ENCODE measurements around the gene MAB21L3. TPM values are rescaled to one million over a fixed set of nuclear protein-coding genes. Genes with fewer than 3 reads are reported as not detected.

Gene MAB21L3
- total RNA-seq, 1 experiment from 2014 or later: 2.8 TPM

- intact Hi-C loops (cut with micrococcal nuclease): no loop called here
- POLR2A ChIA-PET: no interaction called here
- H3K9me3 Mint-ChIP-seq (ENCODE audit: unreplicated experiment): no peaks in the 10 kb centered on the region
Observed at GRCh38 chr1:116179419-116179818, 68.2 kb downstream of the MAB21L3 start.

GRCh38 chr1:116179964-116180363 is 68.8 kb downstream of the MAB21L3 start:
- TF ChIP-seq CTCF (IDR thresholded peaks at IDR 0.05; ENCODE audit: unreplicated experiment): no peak
- H3K36me3 Mint-ChIP-seq (ENCODE audit: insufficient read depth, unreplicated experiment): no peaks in the 10 kb centered on the region
- BruUV-seq (replicated peaks): no TSS peak
- ChIA-PET POLR2A (no interaction called here), CTCF (interaction anchor here (0.8 kb wide), 1 partner anchor 305 kb away, joined by 4 read pairs; no protein-coding TSS in a partner anchor)
- H3K4me1 Mint-ChIP-seq (ENCODE audit: insufficient read depth, unreplicated experiment): no peaks in the 10 kb centered on the region
- H3K27me3 Mint-ChIP-seq (ENCODE audit: insufficient read depth, unreplicated experiment): no peaks in the 10 kb centered on the region
- intact Hi-C loops (cut with micrococcal nuclease): no loop called here
- H3K27ac Mint-ChIP-seq (ENCODE audit: low read depth, unreplicated experiment): no peak overlapping the region
- H3K9me3 Mint-ChIP-seq (ENCODE audit: unreplicated experiment): no peaks in the 10 kb centered on the region
- no peak for DNase-seq (ENCODE audit: unreplicated experiment)
- H3K4me3 Mint-ChIP-seq (ENCODE audit: unreplicated experiment): no peak overlapping the region

More at GRCh38 chr1:116179419-116179818, 68.2 kb downstream of the MAB21L3 start:
- no peak for TF ChIP-seq CTCF (IDR thresholded peaks at IDR 0.05; ENCODE audit: unreplicated experiment)
- CTCF ChIA-PET: interaction anchor here (0.6 to 0.9 kb wide), 3 partner anchors 40 to 305 kb away, joined by 4 to 6 read pairs (median 4); no protein-coding TSS in a partner anchor
- no peak for DNase-seq (ENCODE audit: unreplicated experiment)
- no peaks in the 10 kb centered on the region for H3K27me3 Mint-ChIP-seq (ENCODE audit: insufficient read depth, unreplicated experiment)
- no peaks in the 10 kb centered on the region for H3K36me3 Mint-ChIP-seq (ENCODE audit: insufficient read depth, unreplicated experiment)
- no peak overlapping the region for H3K4me3 Mint-ChIP-seq (ENCODE audit: unreplicated experiment)
- no peaks in the 10 kb centered on the region for H3K4me1 Mint-ChIP-seq (ENCODE audit: insufficient read depth, unreplicated experiment)
- BruUV-seq (replicated peaks): no TSS peak
- no peak overlapping the region for H3K27ac Mint-ChIP-seq (ENCODE audit: low read depth, unreplicated experiment)

GRCh38 chr1:116182019-116182714 is 71.0 kb downstream of the MAB21L3 start:
- BruUV-seq (replicated peaks): no TSS peak
- Mint-ChIP-seq H3K27me3 (ENCODE audit: insufficient read depth, unreplicated experiment) (no peaks in the 10 kb centered on the region), H3K4me3 (ENCODE audit: unreplicated experiment) (no peak overlapping the region), H3K27ac (ENCODE audit: low read depth, unreplicated experiment) (no peak overlapping the region), H3K4me1 (ENCODE audit: insufficient read depth, unreplicated experiment) (no peaks in the 10 kb centered on the region), H3K9me3 (ENCODE audit: unreplicated experiment) (no peaks in the 10 kb centered on the region), H3K36me3 (ENCODE audit: insufficient read depth, unreplicated experiment) (no peaks in the 10 kb centered on the region)
- TF ChIP-seq CTCF (IDR thresholded peaks at IDR 0.05; ENCODE audit: unreplicated experiment): no peak
- no peak for DNase-seq (ENCODE audit: unreplicated experiment)
- POLR2A ChIA-PET: interaction anchor here (1.1 kb wide), 1 partner anchor 23 kb away, joined by 3 read pairs; no protein-coding TSS in a partner anchor
- CTCF ChIA-PET: interaction anchor here (0.8 kb wide), 1 partner anchor 303 kb away, joined by 3 read pairs; no protein-coding TSS in a partner anchor
- intact Hi-C loops (cut with micrococcal nuclease): no loop called here

Other genes starting within 250 kb of the MAB21L3 start
- 32.4 and 33.5 TPM in 2 replicates for gene SLC22A15, start 134.9 kb upstream of the MAB21L3 start, total RNA-seq (2022)

Data from MCF 10A (cell line).